NCI-H2107 treated with DMSO at 0.1 percent for 48 hours (cell line): ENCODE measurements around the gene CDC45.

Experiments
- DNase-seq: peaks from one replicate; lab custom pipeline; 2025; ENCODE audit not compliant: unreplicated experiment; lab: John Stamatoyannopoulos, UW

Gene CDC45

GRCh38 chr22:19467912-19468311 lies 11.8 kb upstream of the CDC45 start:
- no peak for DNase-seq

GRCh38 chr22:19469421-19469820 lies 10.3 kb upstream of the CDC45 start:
- DNase-seq: no peak

- no peak for DNase-seq
Measured at GRCh38 chr22:19470010-19470409, 9.7 kb upstream of the CDC45 start.

- DNase-seq: no peak
Measured at GRCh38 chr22:19471572-19471971, 8.1 kb upstream of the CDC45 start.

GRCh38 chr22:19472233-19472632 lies 7.5 kb upstream of the CDC45 start:
- no peak for DNase-seq

- no peak for DNase-seq
Measured at GRCh38 chr22:19473578-19473977, 6.1 kb upstream of the CDC45 start.

- DNase-seq: no peak
Measured at GRCh38 chr22:19476023-19476422, 3.7 kb upstream of the CDC45 start.

- DNase-seq: no peak
Measured at GRCh38 chr22:19477321-19478044, 2.2 kb upstream of the CDC45 start.

- DNase-seq: no peak
Measured at GRCh38 chr22:19478045-19478900, 1.4 kb upstream of the CDC45 start.

- DNase-seq: no peak
Measured at GRCh38 chr22:19478901-19479354, 792 bp upstream of the CDC45 start, which contains the start of gene UFD1. Gene UFD1 (minus strand): TSS chr22:19479193. CDS start chr22:19479085, 108 bp downstream.

- no peak for DNase-seq
Measured at GRCh38 chr22:19480173-19480568, 451 bp downstream of the CDC45 start.

GRCh38 chr22:19480789-19481188 lies 1.1 kb downstream of the CDC45 start:
- DNase-seq: no peak

GRCh38 chr22:19482297-19482696 lies 2.6 kb downstream of the CDC45 start:
- DNase-seq: no peak

- no peak for DNase-seq
Measured at GRCh38 chr22:19483481-19484244, 3.9 kb downstream of the CDC45 start.

GRCh38 chr22:19488285-19488684 lies 8.6 kb downstream of the CDC45 start:
- DNase-seq: no peak

- no peak for DNase-seq
Measured at GRCh38 chr22:19488884-19489843, 9.4 kb downstream of the CDC45 start.

GRCh38 chr22:19490628-19491230 lies 11.0 kb downstream of the CDC45 start:
- no peak for DNase-seq

GRCh38 chr22:19492504-19493174 lies 12.9 kb downstream of the CDC45 start:
- no peak for DNase-seq

- DNase-seq: no peak
Measured at GRCh38 chr22:19494001-19494560, 14.4 kb downstream of the CDC45 start.
